Medulla oblongata (tissue), 1 donor: Measurements from ENCODE around the gene NEK7.
A peak's percentile ranks its signal among the peaks of the same experiment; 100 is the strongest.
"Not testable (repeated sequence)": the region's sequence is repeated elsewhere in the genome, so short reads cannot be mapped to it uniquely, and the experiment has no call there.

ENCODE experiments used
- DNase-seq: peaks from one replicate; pipeline ENCODE4 v3.0.0-alpha.2; 2015; ENCODE audit errors: extremely low spot score

NEK7 gene

DNA sequence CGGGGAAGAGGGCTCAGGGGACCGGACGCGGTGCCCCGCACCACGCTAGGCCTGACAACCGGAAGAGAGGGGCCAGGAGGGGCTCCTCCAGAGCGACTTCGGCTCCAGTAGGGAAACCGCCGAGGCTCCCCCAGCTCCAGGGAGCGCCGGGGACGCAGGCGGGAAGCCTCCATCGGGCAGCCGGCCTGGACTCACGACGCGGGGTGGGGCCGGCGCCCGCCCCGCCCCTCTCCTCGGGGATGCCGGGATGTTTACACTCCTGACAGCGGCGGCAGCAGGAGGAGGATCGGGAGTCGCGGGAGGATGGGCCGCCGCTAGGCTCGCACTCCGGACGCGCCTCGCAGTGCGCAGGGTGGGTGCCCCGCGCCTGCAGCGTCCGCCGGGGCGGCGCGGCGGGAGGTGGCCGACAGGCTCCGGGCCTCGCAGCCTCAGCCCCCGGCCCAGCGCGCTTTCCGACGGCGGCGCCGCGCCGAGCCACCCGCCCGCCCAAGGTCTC is at the start of gene NEK7:
Gene NEK7, plus strand, starts transcription at position 254 of the 496 bp plus-strand sequence. CDS start 75,583 bp downstream, outside the sequence.
- peak; percentile 90 for DNase-seq

DNA sequence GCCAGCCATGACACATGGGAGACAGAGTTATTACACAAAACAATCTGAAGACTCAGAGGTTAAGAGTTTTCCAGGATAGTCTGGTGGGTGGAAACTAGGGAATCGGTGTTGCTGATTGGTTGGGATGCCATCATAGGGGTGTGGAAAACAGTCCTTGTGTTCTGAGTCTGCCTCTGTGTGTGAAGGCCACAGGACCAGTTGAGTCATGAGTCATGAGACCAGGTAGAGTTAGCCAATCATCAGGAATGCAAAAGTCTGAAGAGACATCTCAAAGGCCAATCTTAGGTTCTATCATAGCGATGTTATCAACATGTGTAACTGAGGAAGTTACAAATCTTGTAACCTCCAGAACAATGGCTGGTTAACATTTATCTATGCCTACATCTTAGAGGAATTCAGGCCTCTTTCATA is 49.7 kb upstream of the NEK7 start:
- DNase-seq, result no peak

DNA sequence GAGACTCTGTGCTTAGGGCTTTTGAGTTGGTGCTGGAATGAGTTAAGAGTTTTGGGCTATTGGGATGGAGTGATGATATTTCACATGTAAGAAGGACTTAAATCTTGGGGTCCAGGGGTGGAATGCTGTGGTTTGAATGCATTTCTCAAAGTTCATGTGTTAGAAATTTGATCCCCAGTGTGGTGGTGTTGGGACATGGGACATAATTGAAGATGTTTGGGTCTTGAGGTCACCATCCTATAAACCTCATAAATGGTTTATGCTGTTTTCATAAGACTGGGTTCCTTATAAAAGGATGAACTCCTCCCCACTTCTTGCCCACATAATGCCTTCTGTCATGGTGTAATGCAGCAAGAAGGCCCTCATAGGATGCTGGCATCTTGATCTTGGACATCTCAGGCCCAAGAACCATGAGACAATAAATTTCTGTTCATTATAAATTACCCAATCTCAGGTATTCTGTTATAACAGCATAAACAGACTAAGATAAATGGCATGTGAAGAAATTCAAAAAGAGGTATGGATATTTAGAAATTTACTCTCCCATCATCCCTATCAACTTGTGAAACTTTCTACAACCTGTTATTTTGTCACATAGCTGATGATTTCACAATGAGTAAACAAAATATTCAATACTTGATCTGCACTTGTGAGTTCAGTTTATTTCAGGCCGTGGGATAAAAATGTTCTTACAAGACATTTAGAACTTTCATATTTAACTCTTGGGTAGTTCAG is 48.0 kb upstream of the NEK7 start:
- DNase-seq, result no peak

DNA sequence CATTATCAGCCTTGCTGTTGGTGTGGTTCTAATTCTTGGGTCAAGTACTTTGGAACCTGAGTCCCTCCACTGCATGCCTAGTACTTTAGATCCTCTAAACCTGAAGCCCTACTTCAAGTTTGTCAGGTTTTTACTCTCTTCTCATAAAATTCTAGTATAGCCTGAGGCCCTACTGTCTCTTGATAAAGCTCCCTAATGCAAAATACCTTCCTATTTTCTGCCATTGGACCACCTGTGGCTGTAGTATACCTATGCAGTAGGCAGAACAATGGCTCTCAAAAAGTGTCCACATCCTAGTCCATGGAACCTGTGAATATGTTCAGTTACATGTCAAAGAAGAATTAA is 47.5 kb upstream of the NEK7 start:
- no peak for DNase-seq

DNA sequence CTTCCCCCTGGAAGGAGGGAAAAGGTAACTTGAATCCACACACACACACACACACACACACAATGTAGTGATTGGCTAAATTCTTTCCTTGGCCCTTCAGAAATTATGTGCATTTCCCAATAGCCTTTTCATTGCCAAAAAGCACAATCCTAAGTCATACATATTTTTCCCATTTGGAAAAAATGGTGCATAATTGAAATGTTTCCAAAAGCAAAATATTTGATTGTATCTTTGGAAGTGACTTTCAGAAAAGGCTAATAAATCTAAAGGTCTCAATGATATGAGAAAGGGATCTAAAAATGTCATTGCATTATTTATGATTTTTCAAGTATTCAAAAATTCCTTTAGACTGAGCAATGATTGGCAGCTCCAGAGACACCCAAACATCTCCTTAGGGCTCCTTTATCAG is 43.5 kb upstream of the NEK7 start:
- no peak for DNase-seq

DNA sequence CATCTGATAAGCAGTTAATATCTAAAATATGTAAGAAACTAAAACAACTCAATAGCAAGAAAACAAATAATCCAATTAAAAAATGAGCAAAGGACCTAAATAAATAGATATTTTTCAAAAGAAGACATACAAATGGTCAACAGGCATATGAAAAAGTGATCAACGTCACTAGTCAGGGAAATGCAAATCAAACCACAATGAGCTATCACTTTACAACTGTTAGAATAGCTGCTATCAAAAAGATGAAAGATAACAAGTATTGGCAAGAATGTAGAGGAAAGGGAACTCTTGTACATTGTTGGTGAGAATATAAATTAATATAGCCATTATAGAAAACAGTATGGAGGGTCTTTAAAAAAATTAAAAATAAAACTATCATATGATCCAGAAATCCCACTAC is 40.7 kb upstream of the NEK7 start:
- no peak for DNase-seq

DNA sequence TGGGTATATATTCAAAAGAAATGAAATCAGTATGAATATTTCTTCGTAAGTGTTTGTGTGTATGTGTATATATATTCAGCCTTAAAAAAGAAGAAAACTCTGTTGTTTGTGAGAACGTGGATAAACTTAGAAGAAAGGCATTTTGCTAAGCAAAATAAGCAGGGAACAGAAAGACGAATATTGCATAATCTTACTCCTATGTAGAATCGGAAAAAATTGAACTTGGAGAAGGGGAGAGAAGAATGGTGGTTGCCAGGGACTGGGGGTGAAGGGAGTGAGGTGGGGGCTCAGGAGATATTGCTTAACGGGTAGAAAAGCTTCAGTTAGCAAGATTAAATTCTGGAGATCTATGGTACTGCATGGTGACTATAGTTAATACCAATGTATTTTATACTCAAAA is 40.3 kb upstream of the NEK7 start:
- no peak for DNase-seq

DNA sequence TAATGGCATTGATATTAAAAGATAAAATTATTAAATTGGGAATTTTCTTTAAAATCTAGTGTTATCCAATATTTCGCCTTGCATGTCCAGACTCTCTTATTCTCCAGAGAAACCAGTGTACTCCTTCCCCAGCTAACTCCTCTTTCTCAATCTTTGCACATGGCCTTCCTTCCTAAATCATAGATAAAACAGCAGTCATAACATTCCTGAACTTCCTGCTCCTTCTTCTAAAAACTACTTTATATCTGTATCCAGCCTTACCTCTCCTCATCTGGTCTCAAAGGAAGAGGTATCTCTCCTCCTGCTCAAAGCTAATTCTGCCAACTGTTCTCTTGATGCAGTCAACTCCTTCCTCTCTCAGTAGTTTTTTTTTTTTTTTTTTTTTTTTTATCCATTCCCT is 39.5 kb upstream of the NEK7 start:
- no peak for DNase-seq

DNA sequence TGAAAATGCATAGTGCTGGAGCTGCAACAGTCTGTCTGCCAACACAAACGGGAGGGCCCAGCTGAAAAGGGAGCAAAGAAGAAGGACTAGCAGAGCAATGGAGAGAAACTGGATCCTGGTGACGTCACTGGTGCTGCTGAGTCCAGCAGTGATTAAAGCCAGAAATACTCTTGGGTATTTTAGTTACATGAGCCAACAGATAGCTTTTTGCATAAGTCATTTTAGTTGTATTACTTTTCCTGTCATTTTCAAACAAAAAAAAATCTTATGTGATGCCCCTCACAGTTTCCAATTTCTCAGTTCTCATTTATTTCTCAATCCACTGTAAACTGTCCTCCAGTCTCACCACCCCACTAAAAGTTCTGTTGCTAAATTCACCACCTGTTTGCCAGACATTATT is 38.7 kb upstream of the NEK7 start:
- DNase-seq, result peak; percentile 27

DNA sequence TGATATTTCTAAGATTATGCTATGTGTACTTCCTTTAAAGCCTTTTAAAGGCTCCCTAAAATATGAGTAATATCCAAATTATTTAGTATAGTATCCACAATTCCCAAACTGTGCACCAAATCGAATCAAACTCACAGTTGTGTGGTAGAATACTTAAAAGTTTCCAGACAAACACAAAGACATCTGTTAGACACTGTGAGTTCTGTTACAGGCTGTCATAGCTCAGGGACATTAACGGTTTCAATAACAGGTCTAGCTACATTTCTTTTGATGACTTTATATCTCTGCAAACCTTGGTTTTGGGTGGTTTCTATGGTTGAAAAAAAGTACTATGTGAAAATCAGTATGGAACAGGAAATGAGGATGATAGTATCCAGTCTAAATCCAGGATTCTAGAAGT is 36.9 kb upstream of the NEK7 start:
- DNase-seq, result no peak

DNA sequence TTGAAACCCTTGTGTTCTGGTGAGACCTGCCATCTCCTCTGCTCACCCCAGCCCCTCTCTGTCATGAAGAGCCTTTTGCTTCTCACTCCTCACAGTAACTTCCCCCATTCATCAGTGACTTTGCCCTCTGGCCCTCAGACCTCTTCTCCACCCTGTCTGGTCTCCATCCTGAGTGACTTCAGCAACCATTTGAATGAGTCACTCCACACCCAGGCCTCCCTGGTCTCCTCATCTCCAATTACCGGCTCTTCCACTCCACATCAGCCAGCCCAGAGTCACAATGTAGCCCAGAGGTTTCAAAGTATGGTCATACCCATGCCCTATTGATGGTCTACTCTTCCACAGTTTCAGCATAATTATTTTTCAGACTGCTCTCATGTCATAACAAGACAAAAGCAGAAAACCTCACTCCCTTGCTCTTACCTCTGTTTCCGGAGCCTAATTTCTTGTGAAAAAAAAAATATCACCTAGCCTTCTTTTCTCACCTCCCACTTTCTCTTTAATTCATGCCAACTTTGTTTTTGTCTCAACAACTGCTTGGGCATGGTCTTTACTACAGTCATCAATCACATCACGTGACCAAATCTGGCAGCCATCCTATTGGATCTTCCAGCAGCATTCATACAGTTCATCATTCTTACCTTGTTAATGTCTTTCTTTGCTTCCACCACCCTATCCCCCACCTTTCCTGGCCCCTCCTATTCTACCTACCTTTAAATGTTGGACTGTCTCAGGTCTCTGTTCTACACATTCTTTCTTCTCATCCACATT is 35.6 kb upstream of the NEK7 start:
- DNase-seq, result no peak

DNA sequence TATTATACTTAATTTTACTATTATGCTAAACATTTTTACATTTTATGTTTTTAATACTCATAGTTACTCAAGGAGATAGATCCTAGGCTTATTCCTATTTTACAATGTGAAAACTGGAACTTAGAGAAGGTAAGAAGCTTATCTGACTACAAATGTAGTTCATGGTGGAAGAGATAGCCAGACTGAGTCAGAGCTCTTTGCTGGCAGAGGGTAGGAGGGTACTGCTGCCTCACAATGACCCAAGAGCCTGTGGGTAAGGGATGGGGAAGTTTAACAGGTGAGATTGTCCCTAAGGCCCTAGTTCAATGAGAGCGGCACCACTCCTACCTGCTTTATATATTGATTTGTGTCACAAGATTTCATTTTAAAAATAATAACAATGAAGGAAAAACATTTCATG is 34.1 kb upstream of the NEK7 start:
- no peak for DNase-seq

DNA sequence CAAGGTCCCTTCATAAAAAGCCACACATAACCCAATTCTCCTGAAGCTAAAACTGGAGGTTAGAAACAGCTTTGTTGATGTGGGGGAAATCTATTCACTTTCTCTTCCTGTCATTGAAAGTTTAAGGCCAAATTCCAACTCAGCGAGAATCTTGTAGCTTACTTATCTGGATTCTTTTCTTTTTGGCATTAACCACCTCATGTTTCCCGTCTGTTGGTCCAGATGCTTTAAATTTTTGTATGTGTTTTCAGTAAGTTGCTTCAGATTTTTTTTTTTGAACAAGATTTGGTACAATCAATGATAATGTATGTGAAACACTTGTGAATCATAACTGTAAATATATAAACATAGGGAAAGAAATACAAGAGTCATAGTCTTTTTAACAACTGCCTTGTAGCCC is 33.7 kb upstream of the NEK7 start:
- DNase-seq, result no peak

DNA sequence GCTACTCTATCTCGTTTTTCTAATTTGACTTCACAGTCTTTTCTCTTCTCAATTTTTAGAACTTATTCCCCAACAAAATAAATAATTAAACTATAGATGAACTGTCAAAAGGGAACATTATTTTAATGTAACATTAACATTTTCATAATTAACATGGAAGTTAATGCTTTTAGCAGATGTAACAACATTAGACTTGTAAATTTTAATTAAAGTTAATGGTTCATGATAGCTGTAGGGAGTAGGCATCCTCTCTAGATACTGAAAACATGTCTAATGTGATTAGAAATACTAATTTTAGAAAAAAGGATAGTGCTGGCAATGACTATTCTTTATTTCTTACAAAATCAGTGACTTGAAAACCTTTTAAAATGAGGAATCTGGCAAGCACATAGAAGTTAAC is 32.1 kb upstream of the NEK7 start:
- DNase-seq, result no peak

DNA sequence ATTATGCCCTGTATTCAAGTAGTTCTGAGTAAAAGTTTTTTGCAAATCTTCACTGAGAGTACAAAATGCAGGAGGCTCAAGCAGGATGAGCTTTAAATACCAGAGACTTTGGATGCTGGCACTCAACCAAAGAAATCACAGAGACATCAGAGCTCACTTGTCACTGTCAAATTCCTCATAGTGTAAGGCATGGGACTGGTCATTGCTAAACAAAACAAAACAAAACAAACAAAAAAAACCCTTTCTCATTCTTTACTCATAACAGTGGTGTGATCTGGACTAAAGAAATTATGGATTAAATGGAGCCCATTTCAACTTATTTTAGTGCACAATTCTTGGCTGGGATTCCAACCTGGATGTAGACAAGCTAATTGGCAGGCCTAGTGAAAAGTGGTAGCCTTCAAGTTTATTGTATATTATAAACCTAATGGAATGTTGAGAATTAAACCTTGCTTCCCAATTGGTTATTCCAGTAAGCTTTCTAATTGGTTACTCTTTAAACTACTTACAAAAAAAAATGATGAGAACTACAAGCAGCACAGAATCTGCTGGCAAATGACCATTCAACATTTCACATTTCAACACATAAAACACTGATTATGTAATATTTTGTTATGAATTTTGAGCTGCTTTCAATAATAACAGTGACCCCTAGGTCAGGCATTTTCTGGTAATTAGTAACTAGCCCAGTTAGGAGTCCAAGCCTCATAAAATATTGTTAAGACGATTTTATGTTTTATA is 30.6 kb upstream of the NEK7 start:
- no peak for DNase-seq

DNA sequence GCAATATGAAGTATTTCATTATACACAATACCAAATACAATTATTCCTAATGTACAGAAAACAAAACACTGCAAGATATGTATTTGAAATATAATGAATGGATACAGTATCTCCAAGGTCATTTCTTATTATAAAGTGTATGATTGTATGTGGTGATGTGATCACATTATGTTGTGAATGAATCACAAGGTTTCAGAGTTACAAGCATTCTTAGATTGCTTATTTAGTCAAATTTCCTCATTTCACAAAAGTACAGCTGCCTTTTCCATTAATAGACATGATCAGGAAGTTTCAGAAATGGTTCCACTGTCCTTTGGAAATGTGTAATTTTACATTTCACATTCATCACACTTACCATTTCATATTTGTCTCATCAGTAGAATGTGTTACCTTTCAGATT is 28.3 kb upstream of the NEK7 start:
- DNase-seq, result no peak

DNA sequence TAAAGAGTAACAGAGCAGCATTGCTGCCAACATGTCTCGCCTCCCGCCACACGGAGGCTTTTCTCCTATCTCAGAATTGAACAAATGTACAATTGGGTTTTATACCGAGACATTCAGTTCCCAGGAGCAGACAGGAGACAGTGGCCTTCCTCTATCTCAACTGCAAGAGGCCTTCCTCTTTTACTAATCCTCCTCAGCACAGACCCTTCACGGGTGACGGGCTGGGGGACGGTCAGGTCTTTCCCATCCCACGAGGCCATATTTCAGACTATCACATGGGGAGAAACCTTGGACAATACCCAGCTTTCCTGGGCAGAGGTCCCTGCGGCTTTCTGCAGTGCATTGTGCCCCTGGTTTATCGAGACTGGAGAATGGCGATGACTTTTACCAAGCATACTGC is 26.7 kb upstream of the NEK7 start:
- not testable (repeated sequence) for DNase-seq

DNA sequence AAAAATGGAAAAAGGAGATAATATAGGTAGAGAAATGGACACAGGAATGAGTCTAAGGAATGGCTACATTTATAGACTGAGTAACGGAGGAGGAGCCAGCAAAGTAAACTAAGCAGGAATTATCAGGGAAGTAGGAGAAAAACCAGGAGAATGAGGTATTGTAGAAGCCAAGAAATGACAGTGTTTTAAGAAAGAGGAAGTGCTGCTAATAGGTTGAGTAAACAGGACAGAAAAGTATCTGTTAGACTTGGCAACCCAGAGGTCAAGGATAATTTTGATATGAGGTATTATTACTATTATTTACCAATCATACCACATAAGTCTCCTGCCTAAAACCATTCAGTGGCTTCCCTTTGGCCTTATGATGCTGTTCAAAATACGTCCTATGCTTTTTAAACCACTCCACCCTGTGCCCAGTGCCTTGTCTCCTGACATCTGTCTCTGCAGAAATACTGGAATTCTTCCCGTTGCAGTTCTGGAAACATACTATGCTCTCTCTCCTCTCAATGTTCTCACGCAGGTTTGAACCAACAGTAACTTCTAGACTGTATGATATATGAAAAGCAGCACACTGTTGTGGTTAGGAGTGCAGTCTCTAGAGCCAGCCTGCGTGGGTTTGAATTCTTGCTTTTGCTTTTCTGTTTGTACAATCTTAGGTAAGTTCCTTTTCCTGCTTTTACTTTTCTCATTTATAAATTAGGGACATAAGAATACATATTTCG is 24.6 kb upstream of the NEK7 start:
- DNase-seq, result no peak

DNA sequence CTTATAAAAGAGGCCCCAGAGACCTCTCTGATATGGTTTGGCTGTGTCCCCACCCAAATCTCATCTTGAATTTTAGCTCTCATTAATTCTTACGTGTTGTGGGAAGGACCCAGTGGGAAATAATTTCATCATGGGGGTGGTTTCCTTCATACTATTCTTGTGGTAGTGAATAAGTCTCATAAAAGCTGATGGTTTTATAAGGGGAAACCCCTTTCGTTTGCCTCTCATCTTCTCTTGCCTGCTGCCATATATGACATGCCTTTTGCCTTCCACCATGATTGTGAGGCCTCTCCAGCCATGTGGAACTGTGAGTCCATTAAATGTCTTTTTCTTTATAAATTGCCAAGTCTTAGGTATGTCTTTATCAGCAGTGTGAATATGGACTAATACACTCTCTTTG is 22.5 kb upstream of the NEK7 start:
- DNase-seq, result no peak

DNA sequence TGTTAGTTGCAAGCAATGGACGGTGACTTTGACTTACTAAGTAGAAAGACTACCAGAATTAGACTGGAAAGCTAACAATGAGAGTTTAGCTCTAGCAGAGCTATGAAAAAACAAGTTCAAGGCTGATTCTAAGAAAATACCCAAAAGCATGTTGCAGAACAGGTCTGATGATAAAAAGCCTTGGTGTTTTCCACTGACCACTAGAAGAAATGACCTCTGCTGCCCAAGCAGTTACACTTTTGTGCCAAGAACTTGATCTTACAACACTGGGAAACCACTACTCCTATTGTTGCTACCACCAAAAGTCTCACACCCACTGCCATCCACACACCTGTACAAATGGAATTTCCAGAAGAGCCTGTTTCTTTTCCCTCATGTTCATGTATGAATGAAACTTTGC is 21.4 kb upstream of the NEK7 start:
- DNase-seq, result no peak

DNA sequence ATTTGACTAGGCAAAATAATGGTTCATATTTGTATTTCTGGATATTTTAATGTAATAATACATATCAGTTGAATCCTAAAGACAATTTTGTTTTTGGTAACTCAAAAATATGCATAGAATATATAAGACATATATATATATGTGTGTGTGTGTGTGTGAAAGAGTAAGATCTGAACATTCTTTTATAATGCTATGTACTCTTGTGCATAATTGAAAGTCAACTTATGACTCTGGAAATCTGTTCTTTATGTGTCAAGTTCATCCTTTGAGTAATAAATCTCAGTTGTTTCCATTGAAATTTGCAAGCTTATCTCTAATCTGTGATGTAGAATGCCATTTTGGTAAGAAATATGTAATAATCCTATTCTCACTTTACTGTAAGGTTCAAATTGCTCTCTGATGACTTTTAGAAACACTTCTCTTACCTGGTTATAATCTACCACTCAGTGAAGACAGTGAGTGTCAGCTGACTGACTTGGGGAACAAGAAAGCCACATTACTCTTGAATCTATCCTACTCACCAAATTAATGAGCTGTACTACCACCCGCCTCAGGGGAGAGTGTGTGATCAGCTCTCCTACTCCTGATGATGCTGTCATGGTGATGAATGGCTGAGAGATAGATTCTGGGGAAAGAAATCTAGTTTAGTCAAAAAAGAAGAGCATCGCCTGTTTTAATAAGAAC is 15.0 kb upstream of the NEK7 start:
- no peak for DNase-seq
